Neural cell (in vitro differentiated cells): ENCODE results near the gene NUDT3. TPM values are rescaled to one million over a fixed set of nuclear protein-coding genes. Genes with fewer than 3 reads are reported as not detected.

Experiments used
- H2AFZ ChIP-seq: fragments of 200-600, 300-800 bp; sonication (generic), shearing (Covaris generic); 2 replicates; pipeline ENCODE4 v1.6.0; 2014; ENCODE audit warnings: low read depth, mild to moderate bottlenecking, antibody characterized with exemption, low read length, moderate library complexity
- H3F3A ChIP-seq: fragments of 200-600 bp; shearing (Covaris generic); 2 replicates; pipeline ENCODE4 v1.6.1; 2016; ENCODE audit warnings: mild to moderate bottlenecking, moderate library complexity, mixed read lengths, antibody characterized with exemption, low read length; ENCODE audit not compliant: insufficient read depth, poor library complexity, severe bottlenecking
- H3K27ac ChIP-seq: fragments of 200-600, 300-800 bp; sonication (generic), shearing (Covaris generic); 2 replicates; pipeline ENCODE4 v1.5.1; 2014; ENCODE audit warnings: mild to moderate bottlenecking, low read length, moderate library complexity
- H3K27me3 ChIP-seq: fragments of 300-800, 200-600 bp; sonication (generic), shearing (Covaris generic); 2 replicates; pipeline ENCODE4 v1.6.0; 2014; ENCODE audit warnings: mild to moderate bottlenecking, low read depth, low read length, moderate library complexity; ENCODE audit not compliant: insufficient read depth
- H3K36me3 ChIP-seq: fragments of 300-800, 200-600 bp; sonication (generic), shearing (Covaris generic); 2 replicates; pipeline ENCODE4 v1.5.1; 2014; ENCODE audit warnings: mild to moderate bottlenecking, antibody characterized with exemption, low read length, moderate library complexity; ENCODE audit not compliant: insufficient read depth
- H3K4me2 ChIP-seq: fragments of 300-800, 200-600 bp; sonication (generic), shearing (Covaris generic); 2 replicates; pipeline ENCODE4 v1.6.0; 2014; ENCODE audit warnings: mild to moderate bottlenecking, low read length
- H3K4me3 ChIP-seq: fragments of 300-800, 200-600 bp; sonication (generic), shearing (Covaris generic); 2 replicates; pipeline ENCODE4 v1.5.1; 2014; ENCODE audit warnings: mild to moderate bottlenecking, low read length, moderate library complexity
- H3K79me2 ChIP-seq: fragments of 200-600 bp; shearing (Covaris generic); replicated peaks from 2 replicates; pipeline ENCODE4 v1.6.0; 2014; ENCODE audit warnings: mild to moderate bottlenecking, low read length, moderate library complexity; ENCODE audit not compliant: insufficient read depth
- H3K9ac ChIP-seq: fragments of 300-800, 200-600 bp; sonication (generic), shearing (Covaris generic); 2 replicates; pipeline ENCODE4 v1.6.1; 2016; ENCODE audit warnings: mild to moderate bottlenecking, low read length, mixed read lengths
- H3K9me2 ChIP-seq: fragments of 200-600 bp; shearing (Covaris generic); 2 replicates; pipeline ENCODE4 v1.6.1; 2016; ENCODE audit warnings: mild to moderate bottlenecking, low read length, mixed read lengths; ENCODE audit not compliant: insufficient read depth
- H3K9me3 ChIP-seq: fragments of 200-600, 300-800 bp; sonication (generic), shearing (Covaris generic); 2 replicates; pipeline ENCODE4 v1.6.1; 2016; ENCODE audit warnings: mild to moderate bottlenecking, mixed run types, low read length, moderate library complexity, mixed read lengths
- H4K20me1 ChIP-seq: fragments of 200-600 bp; shearing (Covaris generic); 2 replicates; pipeline ENCODE4 v1.6.1; 2016; ENCODE audit warnings: mild to moderate bottlenecking, mixed run types; ENCODE audit not compliant: insufficient read depth
- EP300 ChIP-seq: fragments of 450-650 bp; conservative IDR thresholded peaks from 2 replicates; pipeline ENCODE4 v1.6.1; 2014; ENCODE audit warnings: antibody characterized with exemption, mild to moderate bottlenecking, moderate library complexity; ENCODE audit not compliant: poor library complexity, severe bottlenecking
- EZH2 ChIP-seq: fragments of 200-600, 300-800 bp; shearing (Covaris generic), sonication (generic); IDR thresholded peaks from 2 replicates; pipeline ENCODE4 v1.6.1; 2014; ENCODE audit warnings: antibody characterized with exemption, low read length, borderline replicate concordance, mild to moderate bottlenecking; ENCODE audit not compliant: insufficient read depth, poor library complexity, severe bottlenecking
- MXI1 ChIP-seq: fragments of 450-650 bp; conservative IDR thresholded peaks from 2 replicates; pipeline ENCODE4 v1.6.1; 2014; ENCODE audit warnings: antibody characterized with exemption, mild to moderate bottlenecking; ENCODE audit not compliant: poor library complexity, severe bottlenecking
- POLR2AphosphoS5 ChIP-seq: IDR thresholded peaks from 2 replicates; pipeline ENCODE4 v1.6.1; 2012
- RAD21 ChIP-seq: fragments of 450-650 bp; conservative IDR thresholded peaks from 2 replicates; pipeline ENCODE4 v1.6.1; 2014; ENCODE audit warnings: antibody characterized with exemption, mild to moderate bottlenecking, moderate library complexity
- SMC3 ChIP-seq: fragments of 450-650 bp; conservative IDR thresholded peaks from 2 replicates; pipeline ENCODE4 v1.6.1; 2014; ENCODE audit warnings: antibody characterized with exemption, mild to moderate bottlenecking, moderate library complexity; ENCODE audit not compliant: poor library complexity
- TAF1 ChIP-seq: IDR thresholded peaks from 2 replicates; pipeline ENCODE4 v1.6.1; 2012; ENCODE audit warnings: low read depth
- polyA plus RNA-seq: library from polyadenylated mRNA; depleted of rRNA; stranded (reverse); fragments of >200 nt; gene quantifications from 2 replicates; pipeline ENCODE4 v1.2.3, GENCODE V29; 2014
- TF ChIP-seq, protein P1 (sequence below): IDR thresholded peaks from 2 replicates; pipeline ENCODE4 v1.6.1; 2012; ENCODE audit warnings: borderline replicate concordance
- TF ChIP-seq, protein P2 (sequence below): fragments of 450-650 bp; IDR thresholded peaks from 2 replicates; pipeline ENCODE4 v1.5.1; 2014; ENCODE audit warnings: antibody characterized with exemption, mild to moderate bottlenecking, moderate library complexity; ENCODE audit not compliant: poor library complexity, severe bottlenecking

Gene NUDT3
- polyA plus RNA-seq, 1 donor from 2014 or later, result 80.2 TPM

GRCh38 chr6:34312259-34312658 lies 80.2 kb downstream of the NUDT3 start:
- no peak for TF ChIP-seq EP300
- no peak for TF ChIP-seq EZH2
- TF ChIP-seq MXI1, result no peak
- no peak for TF ChIP-seq POLR2AphosphoS5
- no peak for TF ChIP-seq RAD21
- TF ChIP-seq TAF1, result no peak
- no peak for TF ChIP-seq SMC3
- TF ChIP-seq, protein P1, sequence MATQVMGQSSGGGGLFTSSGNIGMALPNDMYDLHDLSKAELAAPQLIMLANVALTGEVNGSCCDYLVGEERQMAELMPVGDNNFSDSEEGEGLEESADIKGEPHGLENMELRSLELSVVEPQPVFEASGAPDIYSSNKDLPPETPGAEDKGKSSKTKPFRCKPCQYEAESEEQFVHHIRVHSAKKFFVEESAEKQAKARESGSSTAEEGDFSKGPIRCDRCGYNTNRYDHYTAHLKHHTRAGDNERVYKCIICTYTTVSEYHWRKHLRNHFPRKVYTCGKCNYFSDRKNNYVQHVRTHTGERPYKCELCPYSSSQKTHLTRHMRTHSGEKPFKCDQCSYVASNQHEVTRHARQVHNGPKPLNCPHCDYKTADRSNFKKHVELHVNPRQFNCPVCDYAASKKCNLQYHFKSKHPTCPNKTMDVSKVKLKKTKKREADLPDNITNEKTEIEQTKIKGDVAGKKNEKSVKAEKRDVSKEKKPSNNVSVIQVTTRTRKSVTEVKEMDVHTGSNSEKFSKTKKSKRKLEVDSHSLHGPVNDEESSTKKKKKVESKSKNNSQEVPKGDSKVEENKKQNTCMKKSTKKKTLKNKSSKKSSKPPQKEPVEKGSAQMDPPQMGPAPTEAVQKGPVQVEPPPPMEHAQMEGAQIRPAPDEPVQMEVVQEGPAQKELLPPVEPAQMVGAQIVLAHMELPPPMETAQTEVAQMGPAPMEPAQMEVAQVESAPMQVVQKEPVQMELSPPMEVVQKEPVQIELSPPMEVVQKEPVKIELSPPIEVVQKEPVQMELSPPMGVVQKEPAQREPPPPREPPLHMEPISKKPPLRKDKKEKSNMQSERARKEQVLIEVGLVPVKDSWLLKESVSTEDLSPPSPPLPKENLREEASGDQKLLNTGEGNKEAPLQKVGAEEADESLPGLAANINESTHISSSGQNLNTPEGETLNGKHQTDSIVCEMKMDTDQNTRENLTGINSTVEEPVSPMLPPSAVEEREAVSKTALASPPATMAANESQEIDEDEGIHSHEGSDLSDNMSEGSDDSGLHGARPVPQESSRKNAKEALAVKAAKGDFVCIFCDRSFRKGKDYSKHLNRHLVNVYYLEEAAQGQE, result no peak
- TF ChIP-seq, protein P2, sequence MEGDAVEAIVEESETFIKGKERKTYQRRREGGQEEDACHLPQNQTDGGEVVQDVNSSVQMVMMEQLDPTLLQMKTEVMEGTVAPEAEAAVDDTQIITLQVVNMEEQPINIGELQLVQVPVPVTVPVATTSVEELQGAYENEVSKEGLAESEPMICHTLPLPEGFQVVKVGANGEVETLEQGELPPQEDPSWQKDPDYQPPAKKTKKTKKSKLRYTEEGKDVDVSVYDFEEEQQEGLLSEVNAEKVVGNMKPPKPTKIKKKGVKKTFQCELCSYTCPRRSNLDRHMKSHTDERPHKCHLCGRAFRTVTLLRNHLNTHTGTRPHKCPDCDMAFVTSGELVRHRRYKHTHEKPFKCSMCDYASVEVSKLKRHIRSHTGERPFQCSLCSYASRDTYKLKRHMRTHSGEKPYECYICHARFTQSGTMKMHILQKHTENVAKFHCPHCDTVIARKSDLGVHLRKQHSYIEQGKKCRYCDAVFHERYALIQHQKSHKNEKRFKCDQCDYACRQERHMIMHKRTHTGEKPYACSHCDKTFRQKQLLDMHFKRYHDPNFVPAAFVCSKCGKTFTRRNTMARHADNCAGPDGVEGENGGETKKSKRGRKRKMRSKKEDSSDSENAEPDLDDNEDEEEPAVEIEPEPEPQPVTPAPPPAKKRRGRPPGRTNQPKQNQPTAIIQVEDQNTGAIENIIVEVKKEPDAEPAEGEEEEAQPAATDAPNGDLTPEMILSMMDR, result no peak
- no peaks in the 10 kb centered on the region for H3F3A ChIP-seq
- no peaks in the 10 kb centered on the region for H3K9me3 ChIP-seq
- no peak overlapping the region for H3K4me3 ChIP-seq
- no peak overlapping the region for H3K27ac ChIP-seq
- H2AFZ ChIP-seq, result no peak overlapping the region
- peaks cover 18% of the 10 kb centered on the region for H3K79me2 ChIP-seq
- no peaks in the 10 kb centered on the region for H3K27me3 ChIP-seq
- H3K36me3 ChIP-seq, result no peaks in the 10 kb centered on the region
- no peaks in the 10 kb centered on the region for H4K20me1 ChIP-seq
- H3K4me2 ChIP-seq, result no peak overlapping the region
- no peak overlapping the region for H3K9ac ChIP-seq
- H3K9me2 ChIP-seq, result no peaks in the 10 kb centered on the region

DNA sequence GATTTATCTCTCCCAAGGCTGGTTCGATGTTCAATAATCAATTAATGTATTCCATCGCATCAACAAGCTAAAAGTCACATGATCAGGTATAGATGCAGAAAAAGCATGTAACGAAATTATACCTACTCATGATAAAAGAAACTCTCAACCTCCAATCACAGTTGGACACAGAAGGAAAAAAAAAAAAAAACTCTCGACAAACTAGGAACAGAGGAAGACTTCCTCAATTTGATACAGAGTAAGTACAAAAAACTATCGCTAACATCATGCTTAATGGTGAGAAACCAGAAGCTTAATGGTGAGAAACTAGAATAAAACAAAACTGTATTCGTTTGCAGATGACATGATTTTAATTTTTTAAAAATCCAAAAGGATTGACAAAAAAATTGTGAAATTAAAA lies 81.7 kb downstream of the NUDT3 start:
- no peak overlapping the region for H3K27ac ChIP-seq
- H3F3A ChIP-seq, result no peaks in the 10 kb centered on the region
- H2AFZ ChIP-seq, result no peak overlapping the region
- no peaks in the 10 kb centered on the region for H3K36me3 ChIP-seq
- no peaks in the 10 kb centered on the region for H3K9me2 ChIP-seq
- TF ChIP-seq MXI1 (no peak), SMC3 (no peak), RAD21 (no peak), EP300 (no peak), POLR2AphosphoS5 (no peak), TAF1 (no peak), EZH2 (no peak)
- TF ChIP-seq, protein P2, result no peak
- TF ChIP-seq, protein P1, result no peak
- H3K4me3 ChIP-seq, result no peak overlapping the region
- H3K79me2 ChIP-seq, result peaks cover 18% of the 10 kb centered on the region
- no peak overlapping the region for H3K4me2 ChIP-seq
- H3K9ac ChIP-seq, result no peak overlapping the region
- H3K27me3 ChIP-seq, result no peaks in the 10 kb centered on the region
- no peaks in the 10 kb centered on the region for H3K9me3 ChIP-seq
- no peaks in the 10 kb centered on the region for H4K20me1 ChIP-seq
